Uterus (tissue), 4 donors: Measurements from ENCODE around the gene CNIH2. TPM values are rescaled to one million over a fixed set of nuclear protein-coding genes. Genes with fewer than 3 reads are reported as not detected.

Experiments
- DNase-seq, 2 donors: peaks; one replicate each; pipeline ENCODE4 v3.0.0-alpha.2; 2019 to 2020
- H3K27ac ChIP-seq, 2 donors: fragments of 200-600 bp; sonication (generic); 1 replicate in 1 of 2; 2 replicates in 1 of 2; pipeline ENCODE4 v1.5.1; 2016 to 2018
- H3K27me3 ChIP-seq, 2 donors: fragments of 200-600 bp; sonication (generic); one replicate each; pipeline ENCODE4 v1.5.1; 2018 to 2019; ENCODE audit warnings: control low read depth in 1 of 2
- H3K36me3 ChIP-seq, 2 donors: fragments of 200-600 bp; sonication (generic); one replicate each; pipeline ENCODE4 v1.5.1; 2019; ENCODE audit warnings: control low read depth in 1 of 2
- H3K4me1 ChIP-seq, 2 donors: fragments of 200-600 bp; sonication (generic); one replicate each; pipeline ENCODE4 v1.5.1; 2018 to 2019; ENCODE audit warnings: control low read depth in 1 of 2
- H3K4me3 ChIP-seq, 2 donors: fragments of 200-600 bp; sonication (generic); 1 replicate in 1 of 2; 2 replicates in 1 of 2; pipeline ENCODE4 v1.5.1; 2018 to 2019; ENCODE audit warnings: mild to moderate bottlenecking in 1 of 2
- H3K9me3 ChIP-seq, 2 donors: fragments of 200-600 bp; sonication (generic); one replicate each; pipeline ENCODE4 v1.5.1; 2019; ENCODE audit warnings: control low read depth in 1 of 2
- CTCF ChIP-seq, 4 experiments: fragments of 200-600 bp in 2 of 4; fragments of 450-650 bp in 2 of 4; sonication (generic) in 2 of 4; IDR thresholded peaks; one replicate each; pipeline ENCODE4 v1.5.1; 2016 to 2019; ENCODE audit warnings: antibody characterized with exemption in 4 of 4, mild to moderate bottlenecking in 2 of 4, moderate library complexity in 1 of 4
- POLR2A ChIP-seq, 2 donors: fragments of 450-650 bp; IDR thresholded peaks; one replicate each; pipeline ENCODE4 v1.6.1; 2016; ENCODE audit warnings: antibody characterized with exemption in 2 of 2, mild to moderate bottlenecking in 1 of 2, moderate library complexity in 1 of 2
- intact Hi-C: fragments of 100-400 bp; cut with DNase I; formaldehyde crosslinking; loops from one replicate; pipeline ENCODE4 v1.15.1; 2023; ENCODE audit warnings: low total_unique reads
- total RNA-seq, 4 donors: library from RNA; depleted of rRNA in 3 of 4; stranded (reverse); fragments of >200 nt in 3 of 4; gene quantifications; one replicate each; pipeline versions ENCODE4 v1.1.0 to v1.2.4, GENCODE V29; 2014 to 2023
- donor health status: DM: yes; HTN: yes; CAD: no.

CNIH2 gene
- total RNA-seq, 4 donors from 2014 or later: 1.2 to 1.5 TPM; not detected in 2

DNA sequence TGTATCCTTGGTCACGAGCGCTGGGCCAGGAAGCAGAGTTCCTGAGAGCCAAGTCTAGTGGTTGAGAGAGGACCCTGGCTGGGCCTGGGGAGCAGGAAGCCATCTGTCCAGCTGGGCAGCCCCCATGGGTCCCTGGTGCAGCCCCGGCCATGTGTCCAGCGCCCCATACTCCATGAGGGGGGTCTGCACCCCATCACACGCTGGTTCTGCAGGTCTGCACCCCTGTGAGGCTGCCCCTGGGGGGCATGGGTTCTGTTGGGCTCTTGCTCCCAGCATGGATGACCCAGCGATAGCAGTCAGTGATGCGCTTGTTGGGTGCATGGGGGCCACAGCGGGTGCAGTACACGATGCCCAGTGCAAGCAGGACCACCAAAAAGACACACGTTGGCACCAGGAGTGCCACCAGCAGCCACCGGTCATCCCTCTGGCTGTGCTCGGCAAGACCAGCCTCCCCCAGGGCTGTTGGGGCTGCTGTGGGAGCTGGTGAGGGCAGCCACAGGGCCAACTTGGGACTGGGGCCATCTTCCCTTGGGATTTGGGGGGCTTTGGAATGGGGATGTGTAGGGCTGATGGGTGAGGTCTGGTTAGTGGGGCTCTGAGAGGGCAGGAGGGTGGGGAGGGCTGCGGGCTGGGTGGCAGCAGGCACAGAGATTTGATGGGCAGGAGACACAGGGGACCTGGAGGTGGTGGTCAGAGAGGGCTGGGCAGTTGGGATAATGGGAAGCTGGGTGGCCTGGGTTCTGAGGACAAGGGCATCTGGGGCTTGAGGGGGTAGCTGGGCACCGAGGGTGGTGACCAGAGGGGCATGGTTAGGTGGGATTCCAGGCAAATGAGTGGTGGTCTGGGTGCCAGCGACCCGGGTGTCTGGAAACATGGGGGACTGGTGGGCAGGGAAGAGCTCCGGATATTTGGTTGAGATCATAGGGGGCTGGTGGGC, 36.9 kb downstream of the CNIH2 start:
- Histone ChIP-seq H3K4me3 (peak overlapping the region in 1 of 2 donors; percentile 45), H3K9me3 (no peaks in the 10 kb centered on the region), H3K27ac (peak overlapping the region; percentile 86 to 93), H3K4me1 (peaks cover 0 to 16% of the 10 kb centered on the region in 2 donors), H3K36me3 (no peaks in the 10 kb centered on the region), H3K27me3 (no peaks in the 10 kb centered on the region)
- intact Hi-C loops: no loop called here
- TF ChIP-seq POLR2A (IDR thresholded peaks at IDR 0.05): no peak
- TF ChIP-seq CTCF (IDR thresholded peaks at IDR 0.05): no peak
- DNase-seq: no peak

DNA sequence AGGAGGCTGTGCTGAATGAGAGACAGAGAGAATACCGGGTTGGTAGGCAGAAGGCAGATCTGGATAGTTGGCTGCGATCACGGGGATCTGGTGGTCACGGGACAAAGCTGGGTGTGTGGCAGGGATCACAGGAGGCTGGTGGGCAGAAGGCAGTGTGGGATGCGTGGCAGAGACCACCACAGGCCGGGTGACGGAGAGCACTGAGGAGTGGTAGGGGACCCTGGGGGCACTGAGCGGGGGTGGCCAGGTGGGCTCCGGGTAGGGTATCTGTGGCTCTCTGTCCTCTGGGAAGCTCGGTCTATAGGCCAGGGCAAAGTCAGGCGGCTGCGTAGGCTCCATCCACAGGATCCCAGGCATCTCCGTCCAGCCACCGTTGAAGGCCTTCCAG, 37.5 kb downstream of the CNIH2 start:
- peak overlapping the region; percentile 86 to 93 for H3K27ac ChIP-seq
- H3K36me3 ChIP-seq: no peaks in the 10 kb centered on the region
- DNase-seq: no peak
- H3K4me1 ChIP-seq: peaks cover 0 to 16% of the 10 kb centered on the region in 2 donors
- intact Hi-C loops: no loop called here
- H3K9me3 ChIP-seq: no peaks in the 10 kb centered on the region
- H3K27me3 ChIP-seq: no peaks in the 10 kb centered on the region
- TF ChIP-seq POLR2A (IDR thresholded peaks at IDR 0.05): no peak
- TF ChIP-seq CTCF (IDR thresholded peaks at IDR 0.05): no peak
- H3K4me3 ChIP-seq: peak overlapping the region in 1 of 2 donors; percentile 48

GRCh38 chr11:66315921-66316811, 38.2 kb downstream of the CNIH2 start:
- Histone ChIP-seq H3K27ac (peak overlapping the region; percentile 86 to 93), H3K4me1 (peaks cover 0 to 16% of the 10 kb centered on the region in 2 donors), H3K36me3 (no peaks in the 10 kb centered on the region), H3K4me3 (peak overlapping the region; percentile 24 to 48), H3K9me3 (no peaks in the 10 kb centered on the region), H3K27me3 (no peaks in the 10 kb centered on the region)
- DNase-seq: peak in 1 of 2 donors; percentile 38
- no peak for TF ChIP-seq CTCF (IDR thresholded peaks at IDR 0.05)
- no peak for TF ChIP-seq POLR2A (IDR thresholded peaks at IDR 0.05)
- intact Hi-C loops: no loop called here

- Histone ChIP-seq H3K36me3 (no peaks in the 10 kb centered on the region), H3K4me1 (peaks cover 0 to 16% of the 10 kb centered on the region in 2 donors), H3K27ac (peak within 1 kb of the TSS; percentile 86 to 93), H3K9me3 (no peaks in the 10 kb centered on the region), H3K27me3 (no peaks in the 10 kb centered on the region), H3K4me3 (peak within 1 kb of the TSS; percentile 25 to 48)
- intact Hi-C loops: no loop called here
- TF ChIP-seq CTCF (IDR thresholded peaks at IDR 0.05): peak in 1 of 4 experiments; percentile 22
- TF ChIP-seq POLR2A (IDR thresholded peaks at IDR 0.05): peak; percentile 59 to 70
- DNase-seq: peak; percentile 79 to 81
Measured at GRCh38 chr11:66316849-66317251, 38.9 kb downstream of the CNIH2 start, which contains the start of gene CD248. Gene CD248, minus strand, starts transcription at chr11:66317044. Its CDS starts 17 bp downstream, at chr11:66317027.
